ENCODE data around the gene GPM6B. TPM values are rescaled to one million over a fixed set of nuclear protein-coding genes. Genes with fewer than 3 reads are reported as not detected.

Gene GPM6B
- total and polyA plus RNA-seq, 2 donors (not counting 3 experiments of a cell fraction or from before 2014, with no cell fraction given), result 0.30 TPM; not detected in 1

DNA sequence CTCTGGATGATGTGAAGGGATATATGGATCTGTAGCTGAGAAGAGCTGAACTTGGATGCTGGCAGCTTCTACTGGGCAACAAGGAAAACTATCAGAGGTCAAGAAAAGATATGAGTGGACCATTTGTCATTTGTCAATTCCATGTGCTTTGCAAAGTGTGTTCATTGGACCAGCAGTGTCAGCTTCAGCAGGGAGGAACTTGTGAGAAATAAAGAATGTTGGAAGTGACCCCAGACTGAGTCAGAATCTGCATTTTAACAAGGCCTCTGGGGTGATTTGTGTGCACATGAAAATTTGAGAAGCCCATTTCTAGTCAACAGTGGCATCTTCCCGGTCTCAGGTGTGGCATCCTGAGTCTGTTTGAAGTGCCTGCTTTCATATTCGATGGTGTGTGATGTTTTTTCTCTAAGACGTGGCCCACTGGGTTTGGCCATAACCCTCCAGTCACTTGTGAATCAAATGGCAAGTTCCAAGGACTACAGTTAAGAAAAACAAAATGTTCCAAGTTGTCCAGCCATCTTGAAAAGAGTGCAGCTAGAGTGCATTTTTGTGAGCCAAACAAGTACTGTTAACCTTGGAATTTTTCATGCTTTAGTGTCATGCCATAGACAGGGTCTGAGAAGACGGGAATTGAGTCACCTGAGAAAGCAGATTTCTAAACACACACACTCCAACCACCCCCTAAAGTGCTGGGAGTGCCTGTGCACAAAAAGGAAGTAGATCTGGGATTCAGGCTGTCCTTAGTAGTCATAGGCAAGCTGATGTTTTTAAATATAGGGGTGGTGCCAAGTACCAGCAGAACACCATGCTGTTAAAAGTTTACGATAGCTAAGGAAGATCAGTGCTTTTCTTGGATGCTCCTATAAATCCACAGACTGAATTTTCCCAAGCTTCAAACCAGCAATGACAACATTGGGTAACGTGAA, 26.4 kb downstream of the GPM6B start:
- Histone ChIP-seq H3K9ac (replicated peaks; ENCODE audit: extremely low read depth, insufficient read depth, low read length) (no peak overlapping the region), H3K4me3 (replicated peaks in 1 of 3; ENCODE audit: insufficient read depth in 1 of 3, low read depth in 1 of 3, low read length in 3 of 3) (no peak overlapping the region), H3K4me1 (ENCODE audit: control insufficient read depth, extremely low read depth, insufficient read depth, low read length) (no peaks in the 10 kb centered on the region), H3K36me3 (ENCODE audit: control insufficient read depth in 2 of 2, extremely low read depth in 1 of 2, insufficient read depth in 2 of 2, low read length in 2 of 2) (no peaks in the 10 kb centered on the region), H3K9me1 (replicated peaks; ENCODE audit: control insufficient read depth, extremely low read depth, insufficient read depth, low read length) (no peaks in the 10 kb centered on the region), H2AFZ (ENCODE audit: low read depth, low read length) (no peak overlapping the region), H3K27ac (ENCODE audit: insufficient read depth, low read depth, low read length) (no peak overlapping the region), H3K27me3 (ENCODE audit: control insufficient read depth in 2 of 2, insufficient read depth in 2 of 2, low read length in 2 of 2) (no peaks in the 10 kb centered on the region), H4K20me1 (replicated peaks; ENCODE audit: control insufficient read depth, extremely low read depth, insufficient read depth, low read length) (no peaks in the 10 kb centered on the region), H3K4me2 (ENCODE audit: insufficient read depth, low read length) (no peak overlapping the region), H3K79me2 (ENCODE audit: control insufficient read depth, insufficient read depth, low read length) (no peaks in the 10 kb centered on the region), H3K9me3 (replicated peaks; ENCODE audit: control insufficient read depth, insufficient read depth, low read length) (no peaks in the 10 kb centered on the region)
- ChIA-PET CTCF (no interaction called here), POLR2A (no interaction called here)
- no peak for DNase-seq (ENCODE audit: low read depth, low spot score)
- no peak for FAIRE-seq
- dilution Hi-C loops (cut with MboI; ENCODE audit: extremely low pct_ligation_motif_present, low sequenced_read_pairs), result no loop called here
- intact Hi-C loops (cut with micrococcal nuclease), result no loop called here
- no peak for TF ChIP-seq GATA2 (IDR thresholded peaks at IDR 0.05; ENCODE audit: insufficient read depth, insufficient read length, low read depth, low read length)
- no peak for TF ChIP-seq POLR2A (IDR thresholded peaks at IDR 0.05; ENCODE audit: low read depth, low read length)
- TF ChIP-seq, protein P1, sequence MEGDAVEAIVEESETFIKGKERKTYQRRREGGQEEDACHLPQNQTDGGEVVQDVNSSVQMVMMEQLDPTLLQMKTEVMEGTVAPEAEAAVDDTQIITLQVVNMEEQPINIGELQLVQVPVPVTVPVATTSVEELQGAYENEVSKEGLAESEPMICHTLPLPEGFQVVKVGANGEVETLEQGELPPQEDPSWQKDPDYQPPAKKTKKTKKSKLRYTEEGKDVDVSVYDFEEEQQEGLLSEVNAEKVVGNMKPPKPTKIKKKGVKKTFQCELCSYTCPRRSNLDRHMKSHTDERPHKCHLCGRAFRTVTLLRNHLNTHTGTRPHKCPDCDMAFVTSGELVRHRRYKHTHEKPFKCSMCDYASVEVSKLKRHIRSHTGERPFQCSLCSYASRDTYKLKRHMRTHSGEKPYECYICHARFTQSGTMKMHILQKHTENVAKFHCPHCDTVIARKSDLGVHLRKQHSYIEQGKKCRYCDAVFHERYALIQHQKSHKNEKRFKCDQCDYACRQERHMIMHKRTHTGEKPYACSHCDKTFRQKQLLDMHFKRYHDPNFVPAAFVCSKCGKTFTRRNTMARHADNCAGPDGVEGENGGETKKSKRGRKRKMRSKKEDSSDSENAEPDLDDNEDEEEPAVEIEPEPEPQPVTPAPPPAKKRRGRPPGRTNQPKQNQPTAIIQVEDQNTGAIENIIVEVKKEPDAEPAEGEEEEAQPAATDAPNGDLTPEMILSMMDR (IDR thresholded peaks at IDR 0.05; ENCODE audit: extremely low read depth in 1 of 2, insufficient read depth in 1 of 2, low read depth in 1 of 2, low read length in 2 of 2), result no peak
- TF ChIP-seq POLR2AphosphoS5 (IDR thresholded peaks at IDR 0.05; ENCODE audit: insufficient read depth, low read depth, low read length), result no peak
- TF ChIP-seq, protein P2, sequence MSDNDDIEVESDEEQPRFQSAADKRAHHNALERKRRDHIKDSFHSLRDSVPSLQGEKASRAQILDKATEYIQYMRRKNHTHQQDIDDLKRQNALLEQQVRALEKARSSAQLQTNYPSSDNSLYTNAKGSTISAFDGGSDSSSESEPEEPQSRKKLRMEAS (IDR thresholded peaks at IDR 0.05; ENCODE audit: insufficient read depth, insufficient read length), result no peak
- TF ChIP-seq FOS (IDR thresholded peaks at IDR 0.05; ENCODE audit: borderline replicate concordance, insufficient read depth, low read length), result no peak
- no peak for TF ChIP-seq MYC (IDR thresholded peaks at IDR 0.05; ENCODE audit: low read depth, low read length)
- no peak for TF ChIP-seq EZH2 (IDR thresholded peaks at IDR 0.05; ENCODE audit: borderline replicate concordance, low read depth, low read length, severe bottlenecking)
- no peak for TF ChIP-seq JUN (IDR thresholded peaks at IDR 0.05; ENCODE audit: borderline replicate concordance, insufficient read depth, insufficient read length, low read depth)
- BruUV-seq (replicated peaks), result no TSS peak
